PC-9 (cell line): ENCODE data around the gene FEN1. TPM values are rescaled to one million over a fixed set of nuclear protein-coding genes. Genes with fewer than 3 reads are reported as not detected.

Source experiments
- BruUV-seq: library from RNA; stranded (reverse); fragments of 400-500 nt; replicated peaks from 2 replicates; lab custom pipeline; 2021; lab: Mats Ljungman, UMichigan
- CTCF ChIA-PET: fragments of 300-600 bp; sonication (Branson Sonifier 250); formaldehyde crosslinking; loops from one replicate; lab custom pipeline; 2022; ENCODE audit warnings: antibody characterized with exemption; lab: Charles Lee
- POLR2A ChIA-PET: fragments of 300-600 bp; sonication (Branson Sonifier 250); formaldehyde crosslinking; loops from one replicate; lab custom pipeline; 2022; ENCODE audit warnings: antibody characterized with exemption; ENCODE audit not compliant: unreplicated experiment; lab: Charles Lee
- DNase-seq, 2 experiments: peaks; one replicate each; pipeline versions ENCODE4 v3.0.0 to v3.0.0-alpha.2; 2015 to 2022; ENCODE audit warnings: mixed read lengths in 1 of 2
- H2AFZ ChIP-seq: fragments of 200-600 bp; sonication (generic); 2 replicates; pipeline ENCODE4 v1.8.1; 2017; ENCODE audit warnings: antibody characterized with exemption
- H3F3A ChIP-seq: fragments of 200-600 bp; sonication (generic); 2 replicates; pipeline ENCODE4 v1.8.1; 2017; ENCODE audit warnings: antibody characterized with exemption, mild to moderate bottlenecking, low read depth; ENCODE audit not compliant: insufficient read depth
- H3K27ac ChIP-seq: fragments of 200-600 bp; sonication (generic); 2 replicates; pipeline ENCODE4 v1.6.1; 2016; ENCODE audit warnings: mixed run types
- H3K27me3 ChIP-seq: fragments of 200-600 bp; sonication (generic); 2 replicates; pipeline ENCODE4 v1.6.1; 2016; ENCODE audit warnings: low read depth, mixed run types; ENCODE audit not compliant: insufficient read depth
- H3K36me3 ChIP-seq: fragments of 200-600 bp; sonication (generic); 2 replicates; pipeline ENCODE4 v1.6.1; 2016; ENCODE audit warnings: low read depth, mixed run types
- H3K4me1 ChIP-seq: fragments of 200-600 bp; sonication (generic); replicated peaks from 2 replicates; pipeline ENCODE4 v1.6.1; 2016; ENCODE audit warnings: mixed run types; ENCODE audit not compliant: insufficient read depth
- H3K4me2 ChIP-seq: fragments of 200-600 bp; sonication (generic); 2 replicates; pipeline ENCODE4 v1.6.1; 2017; ENCODE audit warnings: mixed run types
- H3K4me3 ChIP-seq: fragments of 200-600 bp; sonication (generic); 2 replicates; pipeline ENCODE4 v1.6.1; 2016; ENCODE audit warnings: mixed run types
- H3K79me2 ChIP-seq: fragments of 200-600 bp; sonication (generic); 2 replicates; pipeline ENCODE4 v1.6.1; 2017; ENCODE audit warnings: low read depth, mixed run types
- H3K9me2 ChIP-seq: fragments of 200-600 bp; sonication (generic); 2 replicates; pipeline ENCODE4 v1.8.1; 2017; ENCODE audit warnings: mild to moderate bottlenecking; ENCODE audit not compliant: insufficient read depth
- H3K9me3 ChIP-seq: fragments of 200-600 bp; sonication (generic); 2 replicates; pipeline ENCODE4 v1.8.1; 2016; ENCODE audit warnings: low read depth; ENCODE audit not compliant: insufficient read depth
- H4K20me1 ChIP-seq: fragments of 200-600 bp; sonication (generic); 2 replicates; pipeline ENCODE4 v1.8.1; 2017; ENCODE audit not compliant: insufficient read depth
- EZH2 ChIP-seq: fragments of 200-600 bp; sonication (generic); IDR thresholded peaks from 2 replicates; pipeline ENCODE4 v1.8.0; 2017; ENCODE audit warnings: antibody characterized with exemption, low read depth
- intact Hi-C: fragments of 100-400 bp; cut with micrococcal nuclease; formaldehyde crosslinking; loops from one replicate; pipeline ENCODE4 v1.10.0; 2022; ENCODE audit not compliant: unreplicated experiment
- total RNA-seq: library from RNA; stranded (reverse); gene quantifications from 2 replicates; pipeline ENCODE4 v1.2.3, GENCODE V29; 2021
- TF ChIP-seq, protein P1 (sequence below): fragments of 200-600 bp; sonication (generic); conservative IDR thresholded peaks from 2 replicates; pipeline ENCODE4 v1.6.1; 2017; ENCODE audit warnings: mixed run types, antibody characterized with exemption, mild to moderate bottlenecking, moderate library complexity

FEN1 gene
- total RNA-seq, 1 experiment from 2014 or later = 60.9 TPM

DNA sequence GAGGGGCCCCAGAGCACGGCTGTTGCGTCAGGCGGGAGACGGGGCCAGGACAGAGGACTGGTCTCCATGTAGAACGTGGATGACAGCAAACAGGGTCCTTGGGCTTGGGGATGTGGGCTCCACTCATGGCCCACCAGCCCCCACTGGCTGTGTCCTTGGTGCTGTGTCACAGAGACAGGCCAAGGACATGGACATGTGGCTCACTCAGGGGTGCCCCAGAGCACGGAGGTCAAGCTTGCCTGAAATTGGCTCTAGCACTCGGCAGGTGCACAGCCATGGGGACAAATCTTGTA lies 49.8 kb downstream of the FEN1 start:
- H3K36me3 ChIP-seq = no peaks in the 10 kb centered on the region
- no peaks in the 10 kb centered on the region for H3K9me3 ChIP-seq
- no peak overlapping the region for H3K4me3 ChIP-seq
- no TSS peak for BruUV-seq
- intact Hi-C loops = no loop called here
- POLR2A ChIA-PET = no interaction called here
- H3K27me3 ChIP-seq = no peaks in the 10 kb centered on the region
- no peak overlapping the region for H2AFZ ChIP-seq
- H3K27ac ChIP-seq = no peak overlapping the region
- H3K79me2 ChIP-seq = no peaks in the 10 kb centered on the region
- no peaks in the 10 kb centered on the region for H3K9me2 ChIP-seq
- no peaks in the 10 kb centered on the region for H4K20me1 ChIP-seq
- TF ChIP-seq, protein P1, sequence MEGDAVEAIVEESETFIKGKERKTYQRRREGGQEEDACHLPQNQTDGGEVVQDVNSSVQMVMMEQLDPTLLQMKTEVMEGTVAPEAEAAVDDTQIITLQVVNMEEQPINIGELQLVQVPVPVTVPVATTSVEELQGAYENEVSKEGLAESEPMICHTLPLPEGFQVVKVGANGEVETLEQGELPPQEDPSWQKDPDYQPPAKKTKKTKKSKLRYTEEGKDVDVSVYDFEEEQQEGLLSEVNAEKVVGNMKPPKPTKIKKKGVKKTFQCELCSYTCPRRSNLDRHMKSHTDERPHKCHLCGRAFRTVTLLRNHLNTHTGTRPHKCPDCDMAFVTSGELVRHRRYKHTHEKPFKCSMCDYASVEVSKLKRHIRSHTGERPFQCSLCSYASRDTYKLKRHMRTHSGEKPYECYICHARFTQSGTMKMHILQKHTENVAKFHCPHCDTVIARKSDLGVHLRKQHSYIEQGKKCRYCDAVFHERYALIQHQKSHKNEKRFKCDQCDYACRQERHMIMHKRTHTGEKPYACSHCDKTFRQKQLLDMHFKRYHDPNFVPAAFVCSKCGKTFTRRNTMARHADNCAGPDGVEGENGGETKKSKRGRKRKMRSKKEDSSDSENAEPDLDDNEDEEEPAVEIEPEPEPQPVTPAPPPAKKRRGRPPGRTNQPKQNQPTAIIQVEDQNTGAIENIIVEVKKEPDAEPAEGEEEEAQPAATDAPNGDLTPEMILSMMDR = no peak
- TF ChIP-seq EZH2 = no peak
- CTCF ChIA-PET = no interaction called here
- no peaks in the 10 kb centered on the region for H3F3A ChIP-seq
- H3K4me2 ChIP-seq = no peak overlapping the region
- DNase-seq = no peak
- H3K4me1 ChIP-seq = no peaks in the 10 kb centered on the region

- CTCF ChIA-PET = no interaction called here
Measured at GRCh38 chr11:61844909-61845565, 52.3 kb downstream of the FEN1 start.

GRCh38 chr11:61846362-61847020 lies 53.8 kb downstream of the FEN1 start:
- Histone ChIP-seq H3K9me2 (no peaks in the 10 kb centered on the region), H3K4me1 (no peaks in the 10 kb centered on the region), H3K27ac (no peak overlapping the region), H2AFZ (no peak overlapping the region), H4K20me1 (no peaks in the 10 kb centered on the region), H3K9me3 (no peaks in the 10 kb centered on the region), H3K4me3 (no peak overlapping the region), H3K36me3 (no peaks in the 10 kb centered on the region), H3K4me2 (no peak overlapping the region), H3K27me3 (no peaks in the 10 kb centered on the region), H3F3A (no peaks in the 10 kb centered on the region), H3K79me2 (no peaks in the 10 kb centered on the region)
- no peak for DNase-seq
- no TSS peak for BruUV-seq
- ChIA-PET POLR2A (no interaction called here), CTCF (no interaction called here)
- TF ChIP-seq, protein P1 = no peak
- TF ChIP-seq EZH2 = no peak
- intact Hi-C loops = no loop called here

More at GRCh38 chr11:61844909-61845565, 52.3 kb downstream of the FEN1 start:
- no peaks in the 10 kb centered on the region for H3K9me2 ChIP-seq
- no peak overlapping the region for H3K4me2 ChIP-seq
- no peak overlapping the region for H3K27ac ChIP-seq
- no peaks in the 10 kb centered on the region for H3K4me1 ChIP-seq
- no peak for DNase-seq
- no peak overlapping the region for H3K4me3 ChIP-seq
- H2AFZ ChIP-seq = no peak overlapping the region
- H3K79me2 ChIP-seq = no peaks in the 10 kb centered on the region
- no peaks in the 10 kb centered on the region for H3K9me3 ChIP-seq
- intact Hi-C loops = no loop called here
- POLR2A ChIA-PET = no interaction called here
- no peaks in the 10 kb centered on the region for H3K36me3 ChIP-seq
- no peaks in the 10 kb centered on the region for H3K27me3 ChIP-seq
- TF ChIP-seq, protein P1 = no peak
- no peak for TF ChIP-seq EZH2
- no peaks in the 10 kb centered on the region for H3F3A ChIP-seq
- no TSS peak for BruUV-seq
- H4K20me1 ChIP-seq = no peaks in the 10 kb centered on the region

Other genes starting within 250 kb of the FEN1 start
- 4.0 and 8.9 TPM in 2 replicates for gene SYT7, start 211.8 kb upstream of the FEN1 start, total RNA-seq
- 8.3 and 10.1 TPM in 2 replicates for gene DAGLA, start 112.5 kb upstream of the FEN1 start, total RNA-seq
- 15.3 and 16.3 TPM in 2 replicates for gene MYRF, start 40.3 kb upstream of the FEN1 start, total RNA-seq
- gene TMEM258, start 312 bp upstream of the FEN1 start, total RNA-seq = 141 and 217 TPM in 2 replicates
- gene FADS1, start 24.1 kb downstream of the FEN1 start, total RNA-seq = 114 and 150 TPM in 2 replicates
- gene FADS2, start 35.4 kb downstream of the FEN1 start, total RNA-seq = 223 and 514 TPM in 2 replicates
- gene FADS3, start 98.6 kb downstream of the FEN1 start, total RNA-seq = 74.0 and 75.5 TPM in 2 replicates
- gene RAB3IL1, start 124.7 kb downstream of the FEN1 start, total RNA-seq = 4.4 and 10.4 TPM in 2 replicates
- 0.81 and 1.2 TPM in 2 replicates for gene BEST1, start 157.4 kb downstream of the FEN1 start, total RNA-seq
- 6,804 and 8,986 TPM in 2 replicates for gene FTH1, start 174.7 kb downstream of the FEN1 start, total RNA-seq